NT2/D1 (cell line): ENCODE results near the gene KLHL22.
"Not testable (repeated sequence)": the region's sequence is repeated elsewhere in the genome, so short reads cannot be mapped to it uniquely, and the experiment has no call there.

Experiments
- DNase-seq: peaks from one replicate; pipeline ENCODE4 v3.0.0-alpha.2; 2011; ENCODE audit warnings: low read depth, low spot score
- H3K27me3 ChIP-seq: 2 replicates; pipeline ENCODE4 v1.6.0; 2011; ENCODE audit warnings: mild to moderate bottlenecking; ENCODE audit not compliant: insufficient read length, insufficient read depth
- H3K36me3 ChIP-seq: 2 replicates; pipeline ENCODE4 v1.6.1; 2011; ENCODE audit warnings: mild to moderate bottlenecking, low read length, mixed read lengths; ENCODE audit not compliant: insufficient read depth, insufficient read length
- H3K4me1 ChIP-seq: 2 replicates; pipeline ENCODE4 v1.5.1; 2011; ENCODE audit not compliant: insufficient read depth, insufficient read length
- H3K4me3 ChIP-seq: 2 replicates; pipeline ENCODE4 v1.5.1; 2011; ENCODE audit warnings: low read depth; ENCODE audit not compliant: insufficient read length
- H3K9ac ChIP-seq: 2 replicates; pipeline ENCODE4 v1.6.0; 2011; ENCODE audit warnings: low read depth; ENCODE audit not compliant: insufficient read length
- H3K9me3 ChIP-seq: 2 replicates; pipeline ENCODE4 v1.5.1; 2011; ENCODE audit warnings: mild to moderate bottlenecking, low read length; ENCODE audit not compliant: insufficient read depth
- SUZ12 ChIP-seq: IDR thresholded peaks from 2 replicates; pipeline ENCODE4 v1.6.1; 2011; ENCODE audit not compliant: insufficient read length, insufficient read depth; ENCODE audit errors: extremely low read depth
- YY1 ChIP-seq: IDR thresholded peaks from 2 replicates; pipeline ENCODE4 v1.6.1; 2011; ENCODE audit not compliant: insufficient read length, insufficient read depth
- ZNF274 ChIP-seq: IDR thresholded peaks from 2 replicates; pipeline ENCODE4 v1.6.1; 2011; ENCODE audit warnings: mild to moderate bottlenecking, low read depth, low read length

Gene KLHL22

DNA sequence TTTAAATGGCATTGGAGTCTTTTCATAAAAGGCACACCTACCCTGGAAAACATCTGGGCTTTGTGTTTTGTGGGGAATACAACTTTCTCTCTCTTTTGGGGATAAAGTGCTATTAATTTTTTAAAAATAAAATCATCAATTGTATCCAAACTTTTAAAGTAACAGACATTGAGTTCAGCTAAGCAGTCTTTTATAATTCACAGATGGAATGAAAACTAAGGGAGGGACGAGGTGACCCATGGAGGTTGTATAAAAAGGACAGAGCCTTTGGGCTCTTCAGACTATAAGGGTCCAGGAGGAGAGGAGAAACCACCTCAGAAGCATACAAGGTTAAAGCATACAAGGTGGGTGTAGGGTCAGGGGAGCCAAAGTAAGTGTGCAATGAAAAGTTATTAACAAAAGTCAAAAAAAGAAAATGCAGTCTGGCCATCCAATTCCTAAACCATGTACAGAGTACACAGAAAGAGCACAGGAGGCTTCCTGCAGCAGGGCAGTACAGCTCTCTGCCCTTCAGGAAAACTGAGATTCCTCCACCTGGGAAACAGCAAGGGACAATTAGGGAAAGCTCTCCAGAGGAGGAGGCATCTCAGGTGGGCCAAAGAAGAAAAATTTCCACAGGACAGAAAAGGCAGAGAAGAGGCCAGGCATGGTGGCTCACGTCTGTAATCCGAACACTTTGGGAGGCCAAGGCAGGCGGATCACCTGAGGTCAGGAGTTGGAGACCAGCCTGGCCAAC is 10.5 kb downstream of the KLHL22 start:
- TF ChIP-seq YY1 (no peak), SUZ12 (no peak), ZNF274 (no peak)
- no peaks in the 10 kb centered on the region for H3K9me3 ChIP-seq
- no peak for DNase-seq
- H3K27me3 ChIP-seq, result no peaks in the 10 kb centered on the region
- H3K4me1 ChIP-seq, result peaks cover 5% of the 10 kb centered on the region
- H3K4me3 ChIP-seq, result no peak overlapping the region
- peaks cover 30% of the 10 kb centered on the region for H3K36me3 ChIP-seq
- no peak overlapping the region for H3K9ac ChIP-seq

DNA sequence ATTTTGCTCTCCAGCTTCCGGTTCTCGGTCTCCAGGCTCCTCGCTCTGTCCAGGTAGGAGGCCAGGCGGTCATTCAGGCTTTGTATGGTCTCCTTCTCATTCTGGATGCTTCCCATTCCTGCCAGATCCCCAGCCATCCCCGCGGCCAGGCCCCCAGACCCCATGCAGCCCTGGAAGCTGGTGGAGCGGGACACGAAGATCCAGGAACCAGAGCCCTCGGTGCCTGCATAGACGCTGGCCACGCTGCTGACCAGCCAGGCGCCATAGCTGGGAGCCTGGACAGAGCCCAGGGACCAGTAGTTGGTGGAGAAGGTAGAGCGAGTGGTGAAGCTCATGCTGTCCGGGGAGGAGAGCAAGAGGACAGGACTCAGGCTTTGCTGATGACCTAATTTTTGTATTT is 11.8 kb downstream of the KLHL22 start:
- Histone ChIP-seq H3K36me3 (peaks cover 27% of the 10 kb centered on the region), H3K9ac (no peak overlapping the region)
- TF ChIP-seq ZNF274 (no peak), SUZ12 (no peak), YY1 (no peak)

DNA sequence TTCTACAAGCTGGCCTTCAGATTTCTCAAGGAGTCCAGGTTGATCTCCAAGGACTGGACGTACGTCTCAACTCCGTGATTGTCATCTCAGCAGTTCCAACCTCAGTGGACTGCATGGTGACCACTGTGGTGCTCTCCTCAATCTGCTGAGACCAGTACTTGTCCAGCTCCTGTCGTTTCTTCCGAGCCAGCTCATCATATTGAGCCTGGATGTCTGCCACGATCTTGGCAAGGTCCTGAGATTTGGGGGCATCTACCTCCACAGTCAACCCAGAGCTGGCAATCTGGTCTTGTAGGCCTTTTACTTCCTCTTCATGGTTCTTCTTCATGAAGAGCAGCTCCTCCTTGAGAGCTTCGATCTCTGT is 12.5 kb downstream of the KLHL22 start:
- H3K4me1 ChIP-seq, H3K9me3 ChIP-seq, H3K27me3 ChIP-seq, DNase-seq, H3K9ac ChIP-seq, H3K4me3 ChIP-seq: not testable (repeated sequence)
- H3K36me3 ChIP-seq, result peaks cover 21% of the 10 kb centered on the region

More for the DNA sequence above, 11.8 kb downstream of the KLHL22 start:
- Histone ChIP-seq H3K4me1 (peaks cover under 1% of the 10 kb centered on the region), H3K4me3 (no peak overlapping the region), H3K27me3 (no peaks in the 10 kb centered on the region), H3K9me3 (no peaks in the 10 kb centered on the region)
- no peak for DNase-seq

DNA sequence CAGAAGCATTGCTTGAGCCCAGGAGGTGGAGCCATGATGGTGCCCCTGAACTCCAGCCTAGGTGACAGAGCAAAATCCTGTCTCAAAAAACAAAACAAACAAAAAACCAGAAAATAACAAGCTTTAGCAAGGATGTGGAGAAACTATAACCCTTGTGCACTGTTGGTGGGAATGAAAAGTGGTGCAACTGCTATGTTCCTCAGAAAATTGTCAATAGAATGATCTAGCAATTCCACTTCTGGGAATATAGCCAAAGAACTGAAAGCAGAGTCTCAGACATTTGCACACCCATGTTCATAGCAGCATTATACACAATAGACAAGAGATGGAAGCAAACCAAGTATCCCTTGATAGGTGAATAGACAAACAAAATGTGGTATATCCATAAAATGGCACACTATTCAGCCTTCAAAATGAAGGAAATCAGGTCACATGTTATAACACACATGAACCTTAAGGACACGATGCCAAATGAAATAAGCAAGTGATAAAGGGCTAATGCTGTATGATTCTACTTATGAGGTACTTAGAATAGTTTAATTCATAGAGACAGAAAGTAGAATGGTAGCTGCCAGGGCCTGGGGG is 15.9 kb downstream of the KLHL22 start:
- H3K4me3 ChIP-seq, result no peak overlapping the region
- H3K36me3 ChIP-seq, result peaks cover 17% of the 10 kb centered on the region
- no peak for DNase-seq
- H3K4me1 ChIP-seq, result no peaks in the 10 kb centered on the region
- TF ChIP-seq SUZ12 (no peak), ZNF274 (no peak), YY1 (no peak)
- no peak overlapping the region for H3K9ac ChIP-seq
- H3K9me3 ChIP-seq, result no peaks in the 10 kb centered on the region
- no peaks in the 10 kb centered on the region for H3K27me3 ChIP-seq

DNA sequence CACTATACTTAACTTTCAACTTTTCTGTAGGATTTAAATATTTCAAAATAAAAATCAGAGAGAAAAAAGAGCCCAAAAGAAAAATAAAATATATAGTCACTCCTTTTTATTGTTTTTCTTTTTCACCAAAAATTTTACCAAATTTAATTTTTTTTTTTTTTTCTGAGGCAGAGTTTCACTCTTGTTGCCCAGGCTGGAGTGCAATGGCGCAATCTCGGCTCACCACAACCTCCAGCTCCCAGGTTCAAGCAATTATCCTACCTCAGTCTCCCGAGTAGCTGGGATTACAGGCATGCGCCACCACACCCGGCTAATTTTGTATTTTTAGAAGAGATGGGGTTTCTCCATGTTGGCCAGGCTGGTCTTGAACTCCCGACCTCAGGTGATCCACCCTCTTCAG is 17.5 kb downstream of the KLHL22 start:
- not testable (repeated sequence) for H3K27me3 ChIP-seq, H3K4me1 ChIP-seq, H3K36me3 ChIP-seq, H3K9ac ChIP-seq, H3K9me3 ChIP-seq, H3K4me3 ChIP-seq, DNase-seq

DNA sequence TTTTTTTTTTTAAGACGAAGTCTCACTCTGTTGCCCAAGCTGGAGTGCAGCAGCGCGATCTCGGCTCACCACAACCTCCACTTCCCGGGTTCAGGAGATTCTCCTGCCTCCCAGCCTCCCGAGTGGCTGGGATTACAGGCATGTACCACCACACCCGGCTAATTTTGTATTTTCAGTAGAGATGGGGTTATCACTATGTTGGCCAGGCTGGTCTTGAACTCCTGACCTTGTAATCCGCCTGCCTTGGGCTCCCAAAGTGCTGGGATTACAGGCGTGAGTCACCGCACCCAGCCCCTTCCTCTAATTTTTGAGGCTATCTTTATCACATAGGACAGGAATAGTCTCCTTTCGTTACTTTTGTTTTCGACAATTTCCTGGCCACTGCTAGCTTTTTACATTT is 20.0 kb downstream of the KLHL22 start:
- not testable (repeated sequence) for H3K9ac ChIP-seq, H3K4me1 ChIP-seq, H3K4me3 ChIP-seq, H3K36me3 ChIP-seq, H3K9me3 ChIP-seq, DNase-seq, H3K27me3 ChIP-seq

DNA sequence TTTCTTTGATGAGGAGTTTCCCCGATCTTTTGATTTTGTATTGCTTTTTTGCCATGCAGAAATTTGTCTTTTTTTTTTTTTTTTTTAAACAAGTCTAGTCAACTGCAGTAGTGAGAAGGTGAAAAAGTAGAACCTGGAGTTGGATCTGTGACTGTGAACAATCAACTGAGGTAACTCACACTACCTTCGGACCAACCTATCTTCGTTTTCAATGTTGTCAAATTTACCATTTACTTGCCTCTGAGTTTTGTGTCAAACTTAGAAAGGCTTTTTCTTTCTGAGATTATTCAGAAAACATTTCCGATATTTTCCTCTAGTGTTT is 20.5 kb downstream of the KLHL22 start:
- Histone ChIP-seq H3K9me3 (no peaks in the 10 kb centered on the region), H3K4me1 (no peaks in the 10 kb centered on the region), H3K4me3 (no peak overlapping the region), H3K27me3 (no peaks in the 10 kb centered on the region), H3K9ac (no peak overlapping the region), H3K36me3 (peaks cover 11% of the 10 kb centered on the region)
- TF ChIP-seq ZNF274 (no peak), YY1 (no peak), SUZ12 (no peak)
- no peak for DNase-seq

DNA sequence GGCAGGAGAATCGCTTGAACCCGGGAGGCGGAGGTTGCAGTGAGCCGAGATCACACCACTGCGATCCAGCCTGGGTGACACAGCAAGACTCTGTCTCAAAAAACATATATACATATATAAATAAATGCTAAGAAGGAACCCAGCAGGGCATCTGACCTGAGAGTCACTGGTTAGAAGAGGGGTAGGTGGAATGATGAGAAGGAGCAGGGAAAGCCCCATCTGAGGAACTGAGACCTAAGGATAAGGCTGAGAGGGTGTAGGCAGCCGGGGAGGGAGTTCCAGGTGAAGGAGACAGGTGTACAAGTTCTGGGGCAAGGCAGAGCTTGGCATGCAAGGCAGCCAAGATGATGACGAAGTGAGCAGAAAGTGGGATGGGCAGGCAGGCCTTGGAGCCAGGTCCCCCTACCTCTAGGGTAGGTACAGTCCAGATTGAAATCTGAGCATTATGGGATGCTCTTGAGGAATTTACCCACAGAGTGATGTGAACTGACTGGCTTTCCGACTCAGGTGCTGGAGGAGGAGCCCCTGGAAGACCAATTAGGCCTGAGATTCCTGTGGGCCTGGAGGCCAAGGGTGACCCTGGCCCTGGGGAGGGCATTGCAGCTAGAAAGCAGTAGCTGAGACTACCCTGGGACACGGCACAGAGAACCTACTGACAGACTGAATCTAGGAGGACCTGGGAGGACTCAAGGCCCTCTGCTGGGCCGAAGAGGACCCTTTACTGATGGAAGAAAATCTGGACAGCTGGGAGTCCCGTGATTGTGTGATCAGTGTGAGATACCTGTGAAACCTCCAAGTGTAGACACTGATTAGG is 22.8 kb downstream of the KLHL22 start:
- H3K4me1 ChIP-seq, result no peaks in the 10 kb centered on the region
- H3K9me3 ChIP-seq, result no peaks in the 10 kb centered on the region
- H3K27me3 ChIP-seq, result no peaks in the 10 kb centered on the region
- TF ChIP-seq YY1 (no peak), SUZ12 (no peak), ZNF274 (no peak)
- H3K36me3 ChIP-seq, result peaks cover 20% of the 10 kb centered on the region
- no peak overlapping the region for H3K4me3 ChIP-seq
- H3K9ac ChIP-seq, result no peak overlapping the region
- DNase-seq, result no peak
